ENCODE results near the gene KCTD3.

The KCTD3 gene

DNA sequence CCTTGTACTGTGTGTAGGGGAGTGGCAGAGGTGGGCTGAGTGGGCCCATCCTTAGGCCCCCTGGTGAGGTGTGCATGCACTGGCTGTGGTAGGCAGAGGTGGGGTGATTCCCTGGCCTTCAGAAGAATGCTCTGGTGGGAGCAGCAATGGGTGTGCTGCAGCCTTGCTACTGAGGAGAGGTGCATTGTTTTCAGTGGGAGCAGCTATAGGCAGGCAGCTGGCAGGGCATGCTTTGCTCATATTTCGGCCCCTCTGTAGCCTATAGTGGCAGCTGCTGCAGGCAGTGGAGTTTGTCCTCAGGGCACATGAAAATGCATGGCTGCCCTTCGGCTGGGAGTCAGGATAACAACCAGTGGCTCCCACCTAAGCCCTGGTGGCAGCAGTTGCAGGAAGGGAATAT lies 10.1 kb upstream of the KCTD3 start:
- DNase-seq (ENCODE audit: low read depth), result no peak

DNA sequence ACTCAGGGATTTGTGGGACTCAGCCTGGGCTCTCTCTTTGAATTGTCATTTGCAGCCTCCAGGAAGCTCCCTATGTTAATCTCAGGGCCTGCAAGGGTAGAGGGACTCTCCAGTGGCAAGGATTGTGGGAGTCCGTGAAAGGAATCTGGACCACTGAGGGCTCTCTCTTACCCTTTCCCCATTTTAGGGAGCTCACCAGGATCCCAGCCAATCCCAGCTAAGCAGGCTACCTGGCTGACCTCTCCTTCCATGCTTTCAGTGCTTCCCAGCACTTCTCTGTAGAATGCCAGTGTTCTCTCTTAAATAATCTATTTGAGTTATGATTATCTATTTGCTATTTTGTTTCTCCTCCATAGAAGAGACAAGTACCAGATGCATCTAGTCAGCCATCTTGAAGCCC lies 9.6 kb upstream of the KCTD3 start:
- no peak for DNase-seq (ENCODE audit: low read depth)

DNA sequence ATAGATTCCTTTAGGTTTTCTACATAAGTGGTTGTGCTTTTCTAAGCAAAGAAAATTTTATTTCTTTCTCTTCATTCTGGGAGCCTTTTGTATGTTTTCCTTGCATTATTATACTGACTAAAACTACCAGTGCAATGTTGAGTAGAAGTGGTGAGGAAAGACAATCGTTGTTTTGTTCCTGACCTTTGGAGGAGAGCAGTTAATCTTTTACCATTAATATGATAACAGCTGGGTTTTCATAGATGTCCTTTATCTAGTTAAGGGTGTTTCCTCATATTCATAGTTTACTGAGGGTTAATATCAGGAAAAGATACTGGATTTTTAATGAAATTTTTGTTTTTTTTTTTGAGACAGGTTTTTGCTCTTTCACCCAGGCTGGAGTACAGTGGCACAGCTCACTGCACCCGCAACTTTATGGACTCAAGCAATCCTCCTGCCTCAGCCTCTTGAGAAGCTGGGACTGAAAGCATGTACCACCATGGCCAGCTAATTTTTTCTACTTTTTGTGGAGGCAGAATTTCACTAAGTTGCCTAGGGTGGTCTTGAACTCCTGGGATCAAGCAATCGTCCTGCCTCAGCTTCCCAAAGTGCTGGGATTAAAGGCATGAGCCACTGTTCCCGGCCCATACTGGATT lies 9.0 kb upstream of the KCTD3 start:
- no peak for DNase-seq (ENCODE audit: low read depth)

DNA sequence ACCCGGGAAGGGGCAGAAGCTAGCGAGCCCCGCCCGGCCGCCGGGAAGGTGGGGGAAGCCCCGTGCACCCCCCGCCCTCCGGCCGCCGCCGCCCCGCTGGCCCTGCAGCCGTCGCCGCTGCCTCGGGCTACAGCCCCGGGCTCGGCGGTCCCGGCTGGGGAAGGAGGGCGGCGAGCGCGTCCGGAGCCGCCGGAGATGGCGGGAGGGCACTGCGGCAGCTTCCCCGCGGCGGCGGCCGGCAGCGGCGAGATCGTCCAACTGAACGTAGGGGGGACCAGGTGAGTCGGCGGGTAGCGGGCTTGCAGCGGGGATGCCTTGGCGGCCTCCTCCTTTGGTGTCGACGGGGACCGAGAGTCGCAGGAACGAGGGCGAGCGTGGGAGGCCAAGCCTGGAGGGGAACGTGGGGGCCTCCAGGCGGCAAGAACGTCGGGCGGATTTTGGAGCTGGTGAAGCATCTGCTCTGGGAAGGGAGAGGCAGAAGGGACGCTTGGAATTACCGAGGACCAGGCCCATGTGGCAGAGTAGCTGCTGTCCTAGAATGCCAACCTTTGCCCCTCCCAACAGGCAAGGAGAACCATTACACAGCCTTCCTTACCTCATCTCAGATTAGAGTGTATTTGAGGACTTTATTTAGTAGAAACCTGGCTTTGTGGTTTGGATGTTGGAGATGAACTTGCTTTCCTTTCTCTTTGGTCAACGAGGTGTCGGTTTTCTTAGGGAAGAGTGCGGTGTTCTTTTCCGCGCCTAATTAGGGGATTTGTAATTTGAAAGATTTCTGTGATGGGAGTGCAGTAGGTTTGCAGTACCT lies 591 bp downstream of the KCTD3 start:
- no peak for DNase-seq (ENCODE audit: low read depth)

DNA sequence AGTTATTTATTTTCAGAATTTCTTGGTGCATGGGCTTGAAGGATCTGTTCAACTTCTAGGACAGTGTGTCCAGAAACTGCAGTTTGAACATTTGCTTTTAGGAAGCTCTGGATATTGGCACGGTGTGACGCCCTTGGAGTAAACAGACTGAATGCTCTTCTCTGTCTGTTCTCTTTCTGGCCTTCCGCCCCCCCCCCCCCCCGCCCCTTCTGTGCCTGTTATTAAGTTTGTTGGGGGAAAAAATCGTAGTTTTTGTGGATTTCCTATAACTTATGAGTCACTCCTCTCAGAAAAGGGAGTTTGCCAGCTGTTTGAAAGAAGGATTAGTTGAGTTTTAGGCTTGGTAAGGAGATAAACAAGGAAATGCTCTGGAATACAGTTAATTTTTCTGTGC lies 1.2 kb downstream of the KCTD3 start:
- no peak for DNase-seq (ENCODE audit: low read depth)

DNA sequence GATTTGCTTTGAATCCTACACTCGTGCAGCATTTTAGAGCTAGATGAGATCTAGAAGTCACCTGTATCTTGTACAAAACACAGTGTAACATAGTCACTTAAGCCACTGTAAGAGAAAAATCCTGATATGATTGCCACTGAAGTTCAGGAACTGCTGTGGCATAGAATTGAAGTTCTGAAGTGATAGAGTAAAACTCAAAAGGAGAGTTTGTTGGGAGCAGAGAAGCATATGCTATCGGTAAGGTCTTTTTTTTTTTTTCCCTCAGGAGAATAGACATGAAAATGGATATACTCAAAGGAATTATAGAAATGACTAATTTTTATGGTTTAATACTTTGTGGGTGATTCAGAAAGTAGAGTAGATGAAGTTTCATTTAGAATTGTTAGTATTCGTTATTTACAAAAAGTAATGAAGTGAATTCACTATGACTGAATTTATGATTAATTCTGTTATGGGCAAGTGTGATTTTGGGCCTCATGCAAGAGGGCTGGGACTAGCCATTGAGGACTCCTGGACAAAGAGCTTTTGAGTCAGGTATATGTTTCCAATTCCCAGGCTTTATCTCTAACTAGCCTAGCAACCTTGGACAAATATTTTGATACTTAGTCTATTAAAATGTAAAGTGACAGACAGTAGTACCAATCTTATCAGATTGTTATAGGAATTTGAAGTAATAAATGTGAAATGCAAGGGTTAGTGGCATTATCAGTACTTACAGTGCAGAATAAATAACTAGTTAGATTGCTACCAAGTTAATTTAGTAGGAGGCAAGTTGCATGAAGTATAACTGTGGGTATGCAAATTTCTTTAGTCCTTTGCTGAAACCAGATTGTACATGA lies 3.1 kb downstream of the KCTD3 start:
- DNase-seq (ENCODE audit: low read depth), result no peak

DNA sequence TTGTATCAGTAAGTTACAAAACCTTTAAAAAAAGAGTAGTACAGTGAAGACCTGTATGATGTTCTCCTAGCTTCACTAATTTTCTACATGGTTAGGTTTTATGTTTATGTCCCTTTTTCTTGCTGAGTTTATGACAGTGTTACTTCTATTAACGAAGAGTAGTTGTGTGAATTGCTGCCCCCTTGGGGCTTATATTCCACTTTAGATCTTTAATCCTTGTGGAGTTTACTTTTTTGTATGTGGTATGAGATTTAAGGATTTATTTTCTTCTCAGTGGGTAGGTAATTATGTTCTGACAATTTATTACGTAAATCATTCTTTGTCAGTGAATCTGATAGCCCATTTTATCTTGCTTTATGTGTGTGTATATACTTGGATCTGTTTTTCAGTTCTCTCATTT lies 14.8 kb downstream of the KCTD3 start:
- no peak for DNase-seq (ENCODE audit: low read depth)

DNA sequence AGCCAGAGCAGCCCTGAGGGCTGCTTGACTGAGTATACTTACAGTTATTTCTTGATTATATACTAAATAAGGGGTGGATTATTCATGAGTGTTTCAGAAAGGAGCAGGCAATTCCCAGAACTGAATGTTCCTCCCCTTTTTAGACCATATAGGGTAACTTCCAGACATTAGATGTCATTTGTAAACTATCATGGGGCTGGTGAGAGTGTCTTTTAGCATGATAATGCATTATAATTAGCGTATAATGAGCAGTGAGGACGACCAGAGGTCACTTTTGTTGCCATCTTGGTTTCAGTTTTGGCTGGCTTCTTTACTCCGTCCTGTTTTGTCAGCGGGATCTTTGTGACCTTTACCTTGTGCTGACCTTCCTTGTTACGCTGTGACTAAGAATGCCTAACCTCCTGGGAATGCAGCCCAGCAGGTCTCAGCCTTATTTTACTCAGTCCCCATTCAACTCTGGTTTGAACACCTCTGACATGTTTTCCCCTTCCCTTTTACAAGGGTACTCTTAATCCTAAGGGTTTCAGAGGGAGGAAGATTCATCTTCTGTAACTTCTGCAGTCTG lies 16.2 kb downstream of the KCTD3 start:
- DNase-seq (ENCODE audit: low read depth), result no peak

DNA sequence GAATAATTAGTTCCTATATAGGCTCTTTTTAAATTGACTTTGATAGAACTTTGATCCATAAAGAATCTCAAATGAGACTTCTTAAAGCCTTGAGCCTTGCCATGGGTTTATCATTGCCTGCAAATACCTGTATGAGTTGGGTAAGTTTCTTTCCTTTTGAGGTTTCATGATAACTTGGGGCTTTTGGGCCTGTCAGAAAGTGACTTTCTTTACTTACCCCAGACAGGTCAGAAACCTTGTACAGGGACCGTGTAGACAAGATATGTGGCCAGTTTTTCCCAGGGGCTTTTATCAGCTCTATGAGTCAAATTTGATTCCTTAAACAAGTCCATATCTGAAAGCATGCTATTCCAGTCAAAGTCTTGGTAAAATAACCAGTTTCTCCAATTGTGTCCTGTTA lies 17.3 kb downstream of the KCTD3 start:
- DNase-seq (ENCODE audit: low read depth), result no peak

DNA sequence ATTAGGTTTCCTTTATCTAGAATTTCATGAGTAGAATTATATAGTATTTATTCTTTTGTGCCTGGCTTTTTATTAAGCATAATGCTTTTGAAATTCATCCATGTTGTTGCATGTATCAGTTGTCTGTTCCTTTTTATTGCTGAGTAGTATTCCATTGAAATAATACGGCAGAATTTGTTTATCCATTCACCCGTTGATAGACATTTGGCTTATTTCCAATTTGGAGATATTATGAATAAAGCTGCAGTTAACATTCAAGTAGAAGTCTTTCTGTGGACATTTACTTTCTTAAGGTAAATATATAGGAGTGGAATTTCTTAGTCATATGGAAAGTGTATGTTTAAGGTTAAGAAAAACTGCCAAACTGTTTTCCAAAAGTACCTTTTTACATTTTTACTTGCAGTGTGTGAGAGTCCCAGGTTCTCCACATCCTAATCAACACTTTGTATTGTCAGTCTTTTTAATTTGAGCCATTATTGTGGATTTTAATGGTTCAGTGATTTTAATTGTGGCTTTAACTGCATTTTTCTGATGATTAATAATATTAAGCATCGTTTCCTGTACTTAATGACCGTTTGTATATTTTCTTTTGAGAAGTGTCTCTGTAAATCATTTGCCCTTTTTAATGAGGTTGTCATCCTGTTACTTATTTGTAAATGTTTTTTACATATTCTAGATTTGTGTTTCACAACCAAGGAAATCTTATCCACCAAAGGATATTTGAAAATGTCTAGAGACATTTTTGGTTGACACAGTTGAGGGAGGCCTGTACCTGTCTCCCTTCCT lies 22.7 kb downstream of the KCTD3 start:
- DNase-seq (ENCODE audit: low read depth), result no peak

DNA sequence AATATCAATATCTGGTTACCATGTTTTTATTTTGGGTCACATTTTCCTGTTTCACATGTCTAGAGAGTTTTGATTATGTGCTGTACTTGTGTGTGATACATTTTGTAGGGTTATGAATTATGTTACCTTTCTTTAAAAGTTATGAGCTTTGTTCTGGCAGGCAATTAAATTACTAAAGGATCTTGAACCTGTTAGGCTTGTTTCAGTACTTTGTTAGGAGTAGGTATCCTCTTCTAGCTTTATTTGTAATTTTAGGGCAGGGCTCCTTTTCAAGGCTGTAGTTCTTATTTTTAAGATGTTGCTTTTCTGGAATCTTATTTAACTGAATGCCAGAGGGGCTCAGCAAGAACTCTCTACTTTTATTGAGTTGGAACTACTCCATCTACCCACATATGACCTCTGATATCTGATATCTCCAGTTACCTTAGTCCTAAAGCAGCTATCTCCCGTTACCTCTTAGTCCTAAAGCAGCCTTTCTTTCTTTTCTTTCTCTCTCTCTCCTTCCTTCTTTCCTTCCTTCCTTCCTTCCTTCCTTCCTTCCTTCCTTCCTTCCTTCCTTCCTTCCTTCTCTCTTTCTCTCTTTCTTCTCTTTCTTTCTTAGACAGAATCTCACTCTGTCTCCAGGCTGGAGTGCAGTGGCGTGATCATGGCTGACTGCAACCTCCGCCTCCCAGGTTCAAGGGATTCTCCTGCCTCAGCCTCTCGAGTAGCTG lies 23.8 kb downstream of the KCTD3 start:
- no peak for DNase-seq (ENCODE audit: low read depth)

DNA sequence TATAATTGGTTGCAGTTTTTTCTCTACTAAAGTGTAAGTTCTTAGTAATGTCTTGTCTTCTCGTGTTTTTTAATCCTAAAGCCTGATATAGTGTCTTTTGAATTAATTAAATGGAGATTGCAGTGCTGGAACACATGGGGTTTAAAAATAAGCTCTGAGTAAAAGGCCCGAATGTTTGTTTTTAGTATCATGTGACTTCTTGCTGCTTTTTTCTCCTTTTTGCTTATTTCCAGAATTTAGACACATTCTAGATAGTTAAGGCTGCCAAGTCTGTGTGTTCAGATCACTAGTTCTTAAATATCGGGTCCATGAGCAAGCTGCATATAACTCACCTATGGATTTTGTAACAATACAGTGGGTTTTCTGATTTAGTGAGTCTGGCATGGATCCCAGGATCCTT lies 27.5 kb downstream of the KCTD3 start:
- DNase-seq (ENCODE audit: low read depth), result no peak

DNA sequence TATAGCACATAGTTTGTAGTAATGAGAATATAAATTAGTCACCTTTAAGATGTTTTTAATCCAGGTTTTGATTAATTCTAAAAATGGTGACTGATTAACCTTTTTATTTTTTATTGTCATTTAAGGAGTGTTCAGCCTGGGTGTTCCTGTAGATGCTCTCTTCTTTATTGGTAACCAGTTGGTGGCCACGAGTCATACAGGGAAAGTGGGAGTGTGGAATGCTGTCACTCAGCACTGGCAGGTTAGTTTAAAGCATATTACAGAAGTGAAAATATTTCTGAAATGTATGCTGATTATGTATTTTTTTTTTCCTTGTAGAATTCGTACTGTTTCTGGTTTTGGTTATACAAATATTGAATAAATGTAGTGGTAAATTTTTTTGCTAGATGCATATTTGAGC lies 28.1 kb downstream of the KCTD3 start:
- DNase-seq (ENCODE audit: low read depth), result no peak

DNA sequence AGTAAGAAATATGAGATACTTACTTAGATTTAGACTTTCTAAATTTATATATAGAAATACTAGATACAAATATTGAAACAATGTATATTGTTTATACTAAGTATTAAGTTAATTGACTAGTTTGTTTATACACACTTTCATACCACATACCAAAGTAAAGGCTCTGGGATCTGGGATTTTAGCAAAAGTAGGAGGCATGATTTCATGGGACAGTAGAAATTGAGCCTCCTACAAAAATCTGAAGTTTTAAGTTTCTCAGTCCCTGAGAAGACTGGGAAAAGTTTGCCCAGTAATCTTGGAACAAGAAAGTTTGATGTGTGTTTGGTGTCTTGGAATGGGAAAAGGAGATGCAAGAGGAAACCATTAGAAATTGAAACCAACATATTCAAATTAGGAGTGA lies 30.9 kb downstream of the KCTD3 start:
- no peak for DNase-seq (ENCODE audit: low read depth)

DNA sequence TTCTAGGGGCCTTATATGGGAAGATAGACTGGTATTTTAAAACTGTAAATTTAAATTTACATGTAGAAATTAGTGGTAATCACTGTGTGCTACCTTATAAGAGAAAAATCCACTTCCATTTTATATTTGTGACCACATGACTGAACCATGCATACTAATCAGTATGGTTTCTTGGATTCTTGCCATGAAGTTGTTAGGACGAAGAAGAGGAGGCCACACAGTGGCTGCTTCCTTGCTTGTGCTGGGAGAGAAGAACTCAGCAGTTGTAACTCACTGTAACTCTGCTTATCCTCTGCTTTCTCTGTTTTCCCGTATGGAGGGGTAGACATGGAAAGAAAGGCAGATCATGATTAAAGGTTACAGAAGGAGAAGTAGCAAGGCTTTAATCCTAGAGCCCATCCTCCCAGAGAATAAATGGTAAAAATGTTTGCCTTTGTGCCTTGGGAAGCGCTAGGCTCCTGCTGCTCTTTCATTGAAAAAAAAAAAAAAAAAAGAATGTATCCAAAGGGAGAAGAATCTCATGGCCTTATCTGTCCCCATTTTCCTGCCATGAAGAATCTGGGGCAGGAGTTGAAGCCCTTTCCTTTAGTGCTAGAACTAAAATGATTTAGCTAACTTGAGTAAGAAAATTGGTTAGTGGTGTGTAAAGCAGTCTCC lies 32.4 kb downstream of the KCTD3 start:
- DNase-seq (ENCODE audit: low read depth), result no peak

DNA sequence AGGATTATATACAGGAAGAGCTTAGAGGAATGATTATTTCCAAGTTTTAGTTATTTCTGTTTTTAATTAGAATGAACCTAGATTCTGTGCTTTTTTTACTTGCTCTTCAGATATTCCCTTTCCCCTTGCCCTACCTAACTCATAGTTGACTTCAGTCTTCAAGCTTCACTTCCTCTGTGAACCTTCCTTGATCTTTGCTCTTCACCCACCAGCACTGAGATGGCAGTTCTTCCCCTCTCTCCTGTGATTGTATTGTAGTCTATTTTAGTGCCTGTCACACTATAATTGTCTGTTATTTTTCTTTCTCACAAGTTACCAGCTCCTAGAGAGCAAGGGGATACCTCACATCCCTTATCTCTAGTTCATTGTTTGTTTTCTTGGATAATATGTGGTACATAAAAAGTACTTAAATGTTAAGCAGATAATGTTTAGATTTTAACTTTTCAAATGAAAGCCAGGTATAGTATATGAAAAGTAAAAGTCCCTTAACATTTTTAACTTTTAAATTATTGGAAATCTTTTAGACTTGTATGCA lies 33.2 kb downstream of the KCTD3 start:
- no peak for DNase-seq (ENCODE audit: low read depth)

DNA sequence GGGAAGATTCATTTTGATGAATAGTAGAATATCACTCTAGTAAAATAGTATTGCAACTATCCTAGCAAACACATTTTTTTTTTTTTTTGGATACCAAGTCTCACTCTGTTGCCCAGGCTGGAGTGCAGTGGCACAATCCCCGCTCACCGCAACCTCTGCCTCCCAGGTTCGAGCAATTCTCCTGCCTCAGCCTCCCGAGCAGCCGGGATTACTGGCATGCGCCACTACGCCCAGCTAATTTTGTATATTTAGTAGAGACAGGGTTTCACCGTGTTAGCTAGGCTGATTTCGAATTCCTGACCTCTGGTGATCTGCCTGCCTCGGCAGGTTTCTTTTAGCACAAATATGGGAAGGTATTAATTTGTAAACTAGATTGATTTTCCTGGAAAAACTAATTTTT lies 33.8 kb downstream of the KCTD3 start:
- DNase-seq (ENCODE audit: low read depth), result no peak

DNA sequence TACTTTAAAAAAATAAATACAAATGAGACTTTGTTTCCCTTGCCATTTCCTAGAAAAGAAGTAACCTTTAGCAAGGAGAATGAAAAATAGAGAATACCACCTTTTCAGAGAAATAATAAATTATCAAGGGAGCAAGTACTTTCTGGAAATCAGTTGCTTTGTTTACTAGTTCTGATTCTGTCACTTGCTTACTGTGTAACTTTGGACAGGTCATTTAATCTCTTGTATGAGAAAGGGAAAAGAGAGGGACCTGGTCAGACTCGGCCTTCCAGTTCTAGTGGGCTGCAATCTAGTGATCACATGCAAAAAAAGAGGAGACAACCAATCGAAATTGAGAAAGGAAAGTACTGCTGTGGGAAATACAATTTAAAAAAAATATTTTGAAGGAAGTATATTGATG lies 34.2 kb downstream of the KCTD3 start:
- DNase-seq (ENCODE audit: low read depth), result no peak

DNA sequence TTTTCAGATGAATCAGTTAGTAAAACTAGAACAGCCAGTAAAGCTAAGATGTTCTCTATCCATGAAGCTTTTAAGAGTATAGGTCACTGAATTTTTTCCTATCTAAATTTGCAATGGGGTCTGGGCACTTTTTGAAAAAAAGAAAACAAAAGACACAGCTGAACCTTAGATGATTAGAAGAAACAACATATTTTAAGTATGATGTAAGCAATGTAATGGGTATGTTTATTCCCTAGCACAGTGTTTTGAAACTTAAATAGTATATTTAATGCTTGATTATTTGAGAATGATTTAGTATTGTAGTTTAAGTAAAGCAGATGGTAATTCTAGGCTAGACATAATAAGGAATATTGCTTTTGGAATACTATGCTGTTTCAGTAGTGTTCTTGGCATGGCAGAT lies 36.2 kb downstream of the KCTD3 start:
- DNase-seq (ENCODE audit: low read depth), result no peak

DNA sequence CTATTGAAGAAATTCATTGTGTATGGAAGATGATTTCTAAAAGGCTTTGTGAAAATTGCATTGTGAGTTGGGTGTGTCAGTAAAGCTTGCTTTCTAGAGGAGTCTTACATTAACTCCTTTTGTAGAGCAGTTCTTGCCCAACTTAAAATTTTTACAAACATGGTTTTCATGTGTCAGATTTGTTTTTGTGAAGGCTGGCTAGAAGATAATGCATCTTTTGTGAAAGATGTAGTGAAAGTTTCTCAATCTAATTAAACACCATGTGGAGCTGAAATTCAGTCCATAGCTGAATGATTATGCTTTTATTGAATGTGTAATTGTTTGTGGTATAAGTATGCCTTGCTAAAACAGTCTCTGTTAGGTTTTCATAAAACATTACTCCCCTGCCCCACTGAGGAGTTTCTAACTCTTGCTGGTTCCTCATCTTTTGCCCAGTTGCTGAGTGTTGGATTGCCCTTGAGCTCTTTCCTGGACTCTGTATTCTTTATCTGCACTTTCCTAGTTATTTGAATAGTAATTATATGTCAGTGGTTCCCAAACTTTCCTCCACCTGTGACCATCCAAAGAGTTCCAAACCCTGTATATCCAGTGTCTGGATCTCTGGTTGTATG lies 38.0 kb downstream of the KCTD3 start:
- DNase-seq (ENCODE audit: low read depth), result no peak
